ENCODE measurements around the gene PKD1.
A peak's percentile ranks its signal among the peaks of the same experiment; 100 is the strongest.

The PKD1 gene

GRCh38 chr16:2054543-2055245, 81.0 kb downstream of the PKD1 start:
- no peak for DNase-seq (ENCODE audit: low read depth in 2 of 2)
- TF ChIP-seq CTCF (IDR thresholded peaks at IDR 0.05; ENCODE audit: low read depth, low read length): no peak
- no peak overlapping the region for H3K4me3 ChIP-seq (replicated peaks in 1 of 2; ENCODE audit: low read depth in 2 of 2, low read length in 2 of 2)

- DNase-seq (ENCODE audit: low read depth in 2 of 2): no peak
- no peak for TF ChIP-seq CTCF (IDR thresholded peaks at IDR 0.05; ENCODE audit: low read depth, low read length)
- H3K4me3 ChIP-seq (replicated peaks in 1 of 2; ENCODE audit: low read depth in 2 of 2, low read length in 2 of 2): no peak overlapping the region
Measured at GRCh38 chr16:2053897-2054296, 81.8 kb downstream of the PKD1 start.

GRCh38 chr16:2053211-2053610, 82.5 kb downstream of the PKD1 start:
- no peak for DNase-seq (ENCODE audit: low read depth in 2 of 2)
- no peak for TF ChIP-seq CTCF (IDR thresholded peaks at IDR 0.05; ENCODE audit: low read depth, low read length)
- H3K4me3 ChIP-seq (replicated peaks in 1 of 2; ENCODE audit: low read depth in 2 of 2, low read length in 2 of 2): no peak overlapping the region

- no peak for TF ChIP-seq CTCF (IDR thresholded peaks at IDR 0.05; ENCODE audit: low read depth, low read length)
- DNase-seq (ENCODE audit: low read depth in 2 of 2): no peak
- peak overlapping the region; percentile 80 to 82 for H3K4me3 ChIP-seq (replicated peaks in 1 of 2; ENCODE audit: low read depth in 2 of 2, low read length in 2 of 2)
Measured at GRCh38 chr16:2048116-2048543, 87.6 kb downstream of the PKD1 start.

GRCh38 chr16:2047330-2048115, 88.2 kb downstream of the PKD1 start, which contains the start of the genes NTHL1 and TSC2:
Gene NTHL1 (minus strand): TSS chr16:2047834. CDS start chr16:2047823, 11 bp downstream.
Gene TSC2 (plus strand): TSS chr16:2047985. CDS start chr16:2048616, 631 bp downstream.
- TF ChIP-seq CTCF (IDR thresholded peaks at IDR 0.05; ENCODE audit: low read depth, low read length): peak; percentile 32

GRCh38 chr16:2046893-2047329, 88.8 kb downstream of the PKD1 start:
- H3K4me3 ChIP-seq (replicated peaks in 1 of 2; ENCODE audit: low read depth in 2 of 2, low read length in 2 of 2): peak overlapping the region; percentile 80 to 82
- no peak for DNase-seq (ENCODE audit: low read depth in 2 of 2)
- peak; percentile 0 for TF ChIP-seq CTCF (IDR thresholded peaks at IDR 0.05; ENCODE audit: low read depth, low read length)

More at GRCh38 chr16:2047330-2048115, 88.2 kb downstream of the PKD1 start, which contains the start of the genes NTHL1 and TSC2:
- H3K4me3 ChIP-seq (replicated peaks in 1 of 2; ENCODE audit: low read depth in 2 of 2, low read length in 2 of 2): peak within 1 kb of the TSS; percentile 80 to 82
- DNase-seq (ENCODE audit: low read depth in 2 of 2): peak; percentile 96 to 97

All from cardiac fibroblast (primary cell).